Brain pericyte (primary cell): ENCODE measurements around the gene EML1.

Experiments used
- DNase-seq: peaks from one replicate; pipeline ENCODE4 v3.0.0-alpha.2; 2012; ENCODE audit warnings: low read depth, low spot score

The EML1 gene

DNA sequence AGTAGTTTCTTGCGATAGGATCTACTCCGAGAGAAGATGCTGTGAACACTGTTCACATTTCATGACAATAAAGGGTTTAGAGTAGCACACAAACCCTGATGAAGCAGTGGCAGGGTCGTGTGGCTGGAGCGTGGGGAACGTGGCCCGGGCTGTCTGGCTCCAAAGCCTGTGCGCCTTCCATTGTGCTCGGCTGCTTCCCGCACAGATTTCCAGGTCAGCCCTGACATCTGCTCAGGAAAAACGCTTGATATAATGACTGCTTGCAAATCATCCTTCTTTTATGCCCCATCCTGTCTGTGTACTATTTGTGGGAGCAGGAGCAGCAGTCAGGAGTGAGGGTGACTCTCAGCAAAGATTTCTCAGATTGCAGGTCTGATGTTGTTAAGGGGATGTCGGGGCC, 78.6 kb downstream of the EML1 start:
- DNase-seq: no peak

DNA sequence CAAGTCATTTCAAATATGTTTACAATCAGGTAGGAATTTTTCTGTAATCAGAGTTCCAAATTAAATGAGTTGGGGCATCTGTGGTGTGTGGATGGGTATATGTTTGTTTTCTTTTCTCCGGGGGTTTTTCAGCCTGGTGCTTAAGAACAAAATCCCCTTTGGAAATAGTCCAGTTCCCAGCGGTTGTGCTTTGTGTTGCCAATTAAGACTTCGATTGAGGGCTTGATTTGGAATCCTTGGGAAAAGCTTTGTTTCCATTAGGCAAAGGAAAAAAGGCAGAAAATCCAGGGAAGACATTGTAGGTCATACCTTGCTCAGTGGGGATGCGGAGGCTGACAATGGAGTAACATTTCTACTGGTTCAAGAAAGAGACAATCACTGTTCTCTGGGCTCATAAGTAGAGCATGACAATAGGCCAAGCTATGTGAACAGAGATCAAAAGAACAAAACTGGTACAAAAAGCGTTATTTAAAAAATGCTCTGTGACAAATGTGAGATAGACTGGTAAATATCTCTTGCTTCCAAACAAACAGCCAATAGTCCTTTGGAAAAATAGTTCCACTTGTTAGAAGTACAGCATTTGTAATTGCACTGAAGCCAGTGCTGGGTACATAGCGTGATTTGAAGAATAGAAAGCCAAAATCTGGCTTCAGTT, 79.7 kb downstream of the EML1 start:
- DNase-seq: no peak

DNA sequence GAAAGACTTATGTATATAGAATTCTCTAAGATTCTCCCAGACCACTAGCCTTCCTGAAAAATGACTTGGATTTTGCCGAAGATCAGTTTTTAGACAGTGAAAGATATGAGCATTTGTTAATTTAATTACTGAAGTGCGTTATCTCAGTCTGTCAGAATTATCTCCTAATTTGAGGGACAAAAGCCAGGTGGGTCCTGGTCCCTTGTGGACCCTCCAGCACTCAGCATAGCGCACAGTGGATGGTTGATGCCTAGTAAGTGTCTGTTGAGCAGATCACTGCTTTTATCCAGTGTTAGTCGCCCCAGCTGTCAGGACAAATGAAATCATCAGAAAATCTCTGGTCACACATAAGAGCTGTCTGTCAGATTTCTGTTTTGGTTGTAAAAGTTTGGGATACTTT, 80.4 kb downstream of the EML1 start:
- no peak for DNase-seq

DNA sequence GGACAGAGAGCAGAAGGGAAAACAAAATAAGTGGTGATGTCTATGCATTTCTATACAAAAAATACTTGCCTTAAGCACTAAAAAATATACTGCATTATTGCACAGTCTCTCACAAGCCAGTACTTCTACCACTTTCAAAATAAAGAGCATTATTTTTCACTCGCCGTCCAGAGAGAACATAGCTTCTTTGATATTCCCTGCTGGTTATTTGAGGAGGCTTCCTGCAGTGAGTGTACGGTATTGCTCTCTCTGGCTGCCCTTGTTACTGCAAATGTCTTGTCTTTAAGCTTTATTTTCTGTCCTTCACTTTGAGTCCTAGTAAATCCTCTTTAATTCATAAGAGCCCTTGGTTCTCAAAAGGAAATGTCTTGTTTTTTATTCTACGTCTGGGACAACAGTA, 81.1 kb downstream of the EML1 start:
- DNase-seq: peak; percentile 18

DNA sequence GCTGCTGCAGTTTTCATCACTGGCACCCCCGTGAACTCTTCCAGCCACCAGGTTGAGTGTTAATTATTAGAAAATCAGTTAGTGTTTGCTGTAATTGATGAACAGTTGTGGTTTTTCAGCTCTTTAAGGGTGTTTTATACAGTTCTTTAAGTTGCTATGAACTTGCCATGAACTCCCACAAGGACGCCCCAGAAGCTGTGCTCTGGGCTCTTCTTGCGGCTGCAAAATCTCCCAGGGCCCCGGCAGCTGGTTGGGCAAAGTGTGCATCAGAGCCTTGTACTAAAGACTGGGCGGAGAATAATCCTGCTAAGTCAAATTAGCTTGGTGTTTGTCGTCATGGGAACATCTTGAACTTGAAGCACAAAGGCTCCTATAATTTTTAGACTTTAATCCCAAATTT, 82.2 kb downstream of the EML1 start:
- no peak for DNase-seq

DNA sequence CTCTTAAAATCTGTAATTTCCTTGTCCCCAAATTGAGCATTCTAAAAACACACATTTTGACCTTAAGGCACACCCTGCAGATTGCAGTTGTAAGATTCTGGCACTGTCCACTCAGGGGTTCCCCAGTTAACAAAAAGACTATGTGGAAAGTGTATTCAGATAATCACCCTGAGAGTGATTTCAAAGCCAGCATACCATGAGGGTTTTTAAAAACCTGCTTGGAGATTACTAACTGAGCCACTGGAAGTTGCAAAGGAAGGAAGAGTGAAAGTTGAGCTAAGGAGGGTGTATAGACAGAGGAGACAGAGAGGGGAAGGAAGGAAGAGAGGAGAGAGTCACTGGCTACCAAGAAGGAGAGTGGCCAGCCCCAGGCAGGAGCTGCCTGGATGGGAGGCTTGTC, 82.6 kb downstream of the EML1 start:
- DNase-seq: no peak

DNA sequence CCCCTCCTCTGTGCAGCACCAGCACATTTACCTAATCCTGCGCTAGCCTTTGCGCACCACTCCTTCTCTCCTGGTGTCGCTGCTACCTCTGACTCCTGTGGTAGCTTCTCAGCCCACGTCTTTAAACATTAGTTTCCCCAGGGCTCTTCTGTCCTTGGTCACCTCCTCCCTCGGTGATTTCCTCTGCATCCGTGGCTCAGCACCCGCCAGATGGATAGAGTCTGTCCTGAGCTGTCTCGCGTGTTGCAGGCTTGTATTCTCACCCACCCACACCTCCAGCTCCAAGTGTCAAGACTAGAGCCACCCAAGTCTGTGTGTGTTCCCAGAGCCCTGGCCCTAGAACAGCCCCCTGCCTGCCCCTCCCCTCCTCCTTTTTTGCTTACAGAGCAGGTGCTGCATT, 83.2 kb downstream of the EML1 start:
- no peak for DNase-seq

DNA sequence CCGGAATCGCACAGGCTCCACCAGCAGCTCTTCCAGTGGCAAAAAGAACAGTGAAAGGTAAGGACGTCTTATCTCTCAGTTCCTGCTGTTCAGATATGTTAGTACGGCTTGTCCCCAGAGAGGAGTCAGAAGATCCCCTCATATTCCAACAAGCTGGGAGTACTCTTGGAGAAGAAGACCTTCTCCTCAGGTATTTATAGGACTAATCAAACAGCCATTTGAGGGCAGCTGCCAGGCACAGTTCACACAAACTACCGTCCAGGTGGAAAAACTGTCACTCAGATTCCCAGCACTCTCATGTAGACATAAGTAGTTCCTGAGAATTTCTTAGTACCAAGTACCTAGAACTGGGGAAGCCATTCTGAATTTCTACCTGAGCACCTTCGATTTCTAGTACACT, 85.3 kb downstream of the EML1 start:
- no peak for DNase-seq

DNA sequence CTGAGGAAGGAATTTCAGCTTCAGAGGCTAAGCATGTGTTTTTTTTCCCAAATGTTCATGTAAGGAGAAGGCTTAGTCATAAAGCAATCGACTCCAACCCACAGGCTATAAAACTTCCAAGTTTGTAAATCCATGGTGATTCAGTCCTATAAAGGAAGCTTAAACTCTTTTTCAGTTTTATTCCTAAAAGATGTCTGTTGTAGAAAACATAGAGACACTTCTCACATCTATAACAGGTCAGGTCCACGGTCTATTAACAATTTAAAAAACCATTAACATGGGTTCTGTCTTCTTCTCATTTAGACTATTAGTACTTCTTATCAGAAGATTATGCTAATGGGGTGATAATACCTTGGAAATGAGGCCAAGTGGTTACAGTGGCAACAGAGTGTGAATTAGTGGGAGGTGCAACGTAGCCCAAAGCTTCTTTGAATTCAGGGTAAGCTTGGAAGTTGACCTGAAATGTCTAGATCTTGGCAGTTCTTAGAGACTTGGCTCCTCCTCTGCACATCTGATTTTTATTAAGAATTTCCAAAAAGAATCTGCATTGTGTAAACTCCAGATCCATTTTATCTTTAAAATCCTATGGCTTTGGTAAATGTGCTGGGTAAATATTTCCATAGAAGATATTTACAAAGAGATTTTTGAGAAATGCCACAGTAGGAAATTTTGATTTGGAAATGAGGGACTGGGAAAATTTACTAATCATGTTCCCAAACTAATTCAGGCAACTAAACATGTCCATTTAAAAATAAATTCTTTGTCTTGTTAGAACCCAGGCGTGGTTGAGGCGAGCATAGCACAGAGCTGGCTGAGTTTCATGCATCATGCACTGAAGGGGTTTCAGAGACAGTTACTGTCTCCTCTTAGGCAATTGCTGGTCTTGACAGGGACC, 86.4 kb downstream of the EML1 start:
- DNase-seq: no peak

DNA sequence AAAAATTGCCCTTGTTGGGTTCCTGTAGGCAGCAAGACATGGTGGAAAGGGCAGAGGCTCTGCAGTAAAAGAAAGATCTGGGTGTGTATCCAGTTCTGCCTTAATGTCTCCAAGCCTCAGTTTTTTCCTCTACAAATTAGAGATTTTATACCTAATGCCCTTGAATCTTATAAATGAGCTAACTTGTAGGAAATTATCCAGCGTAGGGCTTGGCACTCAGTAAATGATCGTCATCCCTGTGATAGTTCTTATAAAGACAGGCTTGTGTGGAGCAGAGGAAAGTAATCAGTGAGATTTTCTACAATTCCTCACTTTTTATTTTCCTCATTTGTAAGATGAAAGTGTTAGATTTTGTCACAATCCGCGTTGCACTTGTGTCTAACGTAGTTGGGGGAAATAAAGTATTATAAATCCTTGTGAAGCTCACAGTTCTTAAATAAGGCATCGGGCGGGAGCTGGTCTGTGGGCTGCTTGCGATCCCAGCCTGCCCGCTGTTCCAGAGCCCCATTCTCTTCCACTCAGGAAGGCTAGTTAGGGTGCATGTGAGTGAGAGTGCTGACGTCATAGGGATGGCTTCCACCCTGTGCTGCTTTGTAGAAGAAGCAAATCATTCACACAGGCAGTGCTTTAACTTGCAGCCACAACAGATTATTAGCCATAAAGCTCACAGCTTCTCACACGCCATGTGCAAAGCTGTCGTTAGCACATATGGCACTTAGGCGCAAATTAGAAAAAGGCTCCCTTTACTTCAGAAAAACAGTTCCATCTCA, 87.6 kb downstream of the EML1 start:
- DNase-seq: no peak

DNA sequence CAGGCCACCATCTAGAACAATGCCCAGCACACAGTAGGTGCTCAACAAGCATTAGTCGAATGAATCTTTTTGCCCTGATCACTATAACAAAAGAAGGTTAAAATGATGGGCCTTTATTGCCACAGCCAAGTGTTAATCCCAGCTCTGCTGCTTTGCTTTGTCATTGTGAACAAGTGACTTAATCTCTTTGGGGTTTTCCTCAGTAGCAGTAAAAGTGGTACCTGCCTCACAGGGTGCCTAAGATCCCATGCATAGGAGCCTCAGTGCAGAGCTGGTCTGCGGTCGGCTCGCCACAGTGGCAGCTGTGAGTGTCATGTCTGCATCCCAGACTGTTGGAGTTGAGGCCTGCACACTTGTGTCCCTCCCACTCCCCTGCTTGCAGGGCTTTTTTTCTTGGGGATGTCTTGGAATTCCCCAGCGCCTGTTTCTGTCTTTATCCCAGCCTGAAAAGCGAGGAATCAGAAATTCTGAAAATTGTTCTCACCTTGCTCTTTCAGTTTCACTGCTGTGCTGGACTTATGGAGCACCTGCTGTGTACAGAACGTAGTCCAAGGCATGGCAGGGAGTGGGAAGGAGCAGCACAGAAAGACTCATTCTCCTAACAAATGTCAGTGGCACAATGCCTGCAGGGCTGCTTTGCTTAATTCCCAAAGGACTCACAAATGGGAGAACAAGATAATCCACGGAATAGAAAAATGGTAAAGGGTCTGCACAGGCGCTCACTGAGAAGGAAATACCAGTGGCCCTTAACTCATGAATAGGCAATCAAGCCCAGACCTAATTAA, 90.8 kb downstream of the EML1 start:
- no peak for DNase-seq

DNA sequence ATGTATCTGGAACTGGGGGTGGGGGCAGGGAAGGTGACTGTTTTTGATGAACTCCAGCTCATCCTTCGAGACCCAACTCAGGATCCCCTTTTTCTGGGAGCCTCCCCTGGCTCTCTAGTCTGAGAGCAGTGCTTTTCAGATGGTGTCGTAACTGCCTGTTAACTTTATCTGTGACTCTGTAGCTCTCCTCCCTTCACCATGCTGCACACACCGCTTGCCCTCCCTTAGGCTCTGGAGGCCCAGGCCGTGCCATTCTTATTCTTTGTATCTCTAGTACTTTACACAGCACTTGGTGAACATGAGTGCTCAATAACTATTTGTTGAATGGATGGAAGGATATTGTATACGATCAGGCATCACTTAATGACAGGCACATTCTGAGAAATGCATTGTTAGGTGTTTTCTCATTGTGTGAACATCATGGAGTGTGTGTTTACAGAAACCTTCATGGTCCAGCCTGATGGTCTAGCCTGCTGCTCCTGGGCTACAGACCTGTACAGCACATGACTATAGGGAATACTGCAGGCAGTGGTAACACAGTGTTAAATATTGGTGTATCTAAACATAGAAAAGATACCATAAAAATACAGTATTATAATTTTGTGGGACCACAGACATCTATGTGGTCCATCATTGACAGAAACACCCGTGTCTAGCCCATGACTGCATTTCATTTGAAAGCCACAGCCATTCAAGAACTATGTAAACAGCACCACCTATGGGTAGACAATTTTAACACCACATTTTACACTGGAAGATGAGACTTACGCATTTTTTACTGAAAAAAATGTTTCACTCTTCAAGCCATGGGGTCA, 91.8 kb downstream of the EML1 start:
- peak; percentile 26 for DNase-seq

DNA sequence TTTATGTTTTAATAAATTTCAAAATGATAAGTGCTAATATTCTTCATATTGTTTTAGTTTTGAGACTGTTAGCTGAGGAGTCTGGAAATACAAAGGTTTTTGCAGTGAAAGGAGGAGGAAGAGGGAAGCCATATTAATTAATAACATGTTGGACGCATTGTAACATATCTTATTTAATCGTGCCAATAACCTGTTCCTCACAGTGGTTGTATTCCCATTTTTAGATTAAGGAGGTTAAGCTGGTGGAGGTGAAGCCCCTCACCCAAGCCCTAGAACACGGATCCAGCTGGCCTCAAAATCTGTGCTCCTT, 92.4 kb downstream of the EML1 start:
- DNase-seq: no peak

DNA sequence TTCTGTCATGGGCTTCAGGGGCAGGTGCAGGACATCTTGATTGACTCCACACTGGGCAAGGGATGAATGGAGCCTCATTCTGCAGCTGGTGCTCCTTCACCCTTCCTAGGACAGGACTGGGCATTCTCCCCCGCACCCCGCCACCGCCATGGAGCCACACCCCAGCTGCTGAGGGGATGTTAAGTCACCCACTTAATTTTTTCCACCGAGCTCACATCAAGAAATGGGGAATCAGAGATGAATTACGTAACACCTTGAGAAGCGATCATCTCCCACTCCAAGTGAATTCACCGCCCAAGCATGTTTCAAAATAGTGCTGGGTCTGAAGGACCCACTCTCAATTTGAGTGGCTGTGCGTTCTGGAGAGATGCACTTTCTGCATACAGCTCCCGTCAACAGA, 94.2 kb downstream of the EML1 start:
- no peak for DNase-seq

DNA sequence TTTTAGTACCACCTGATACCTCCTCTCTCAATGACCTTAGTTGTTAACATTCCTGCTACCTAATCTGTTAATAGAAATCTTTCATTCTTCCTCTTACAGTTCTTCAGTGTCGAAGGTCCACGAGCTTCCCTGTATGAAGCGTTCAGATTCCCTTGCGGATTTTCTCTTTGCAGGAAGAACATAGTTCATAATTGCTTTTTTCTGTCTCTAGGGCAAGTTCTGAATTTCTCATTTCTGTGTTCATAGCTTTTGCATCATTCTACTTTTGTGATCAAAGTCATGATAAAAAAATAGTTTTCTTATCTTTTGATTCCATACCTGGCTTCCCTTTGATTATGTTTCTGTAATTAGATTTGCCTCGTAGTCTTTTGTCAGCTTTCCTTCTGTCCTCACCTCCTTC, 94.9 kb downstream of the EML1 start:
- no peak for DNase-seq

DNA sequence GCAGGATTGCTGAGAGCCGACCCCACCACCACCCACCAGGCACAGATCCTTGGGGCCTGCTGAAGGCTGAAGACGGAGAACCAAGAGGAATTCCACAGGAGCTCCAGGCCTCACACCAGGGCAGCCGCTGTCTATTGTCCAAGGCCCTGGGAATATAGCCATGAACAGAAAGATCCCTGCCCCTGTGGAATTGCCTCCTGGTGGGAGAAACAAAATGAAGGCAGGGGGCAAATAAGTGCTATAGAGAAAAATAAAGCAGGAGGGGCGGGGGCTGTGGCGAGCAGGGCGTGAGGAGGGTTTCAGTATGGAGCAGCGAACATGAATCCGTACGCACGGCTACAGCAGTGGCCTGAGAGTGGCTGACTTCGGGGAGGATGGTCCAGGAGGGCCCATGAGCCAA, 96.1 kb downstream of the EML1 start:
- DNase-seq: no peak

DNA sequence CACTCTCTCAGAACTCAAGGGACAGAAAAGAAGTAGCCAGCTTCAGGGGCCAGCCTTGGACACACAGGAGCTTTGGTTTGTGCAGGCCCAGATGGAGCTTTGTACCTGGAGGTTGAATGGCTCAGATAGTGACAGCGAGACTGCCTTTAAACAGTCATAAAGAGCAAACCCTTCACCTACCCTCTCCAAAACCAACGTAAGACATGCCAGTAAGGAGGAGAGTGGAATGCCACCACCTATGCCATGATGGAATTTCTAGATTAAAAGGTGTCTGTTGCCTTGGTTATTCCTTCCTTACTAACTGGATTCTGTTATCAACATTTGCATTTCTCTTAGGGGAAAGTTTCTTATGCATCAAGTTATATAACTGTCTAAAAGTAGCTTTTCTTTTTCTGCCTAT, 98.1 kb downstream of the EML1 start:
- no peak for DNase-seq

DNA sequence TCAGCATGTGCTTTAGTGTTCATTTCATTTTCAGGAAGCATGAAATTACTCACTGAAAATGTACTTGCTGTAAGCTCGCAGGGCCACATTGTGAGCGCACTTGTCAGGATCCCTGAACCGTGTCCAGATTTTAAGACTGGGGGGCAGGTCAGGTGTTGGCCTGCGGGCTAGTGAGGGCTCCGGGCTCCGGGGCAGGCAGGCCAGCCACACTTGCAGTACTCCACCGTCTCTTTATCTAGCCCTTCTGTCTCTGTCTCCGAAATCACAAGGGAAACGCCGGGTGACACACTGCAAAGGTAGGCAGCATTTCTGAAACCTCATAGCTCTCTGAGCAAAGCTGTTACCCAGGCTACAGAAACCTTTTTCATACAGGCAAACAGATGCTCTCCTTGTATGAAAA, 98.7 kb downstream of the EML1 start:
- DNase-seq: no peak

DNA sequence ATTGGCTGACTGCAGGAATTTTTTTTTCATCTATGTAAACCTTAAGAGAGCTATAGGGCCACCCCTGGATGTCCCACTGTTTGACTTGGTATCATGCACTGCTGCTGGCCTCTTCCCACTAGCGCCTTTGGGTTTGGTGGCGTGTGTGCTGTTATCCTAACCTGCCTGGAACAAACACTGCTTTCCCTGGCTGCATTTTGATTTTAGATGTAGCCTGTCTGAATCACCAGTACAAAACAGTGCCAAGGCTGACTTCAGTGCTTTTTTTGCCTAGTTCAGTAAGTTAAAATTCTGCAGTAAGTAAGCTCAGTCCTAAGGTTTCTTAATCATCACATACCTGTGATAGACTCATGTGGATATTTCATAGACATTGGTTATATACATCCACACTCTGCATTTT, 99.2 kb downstream of the EML1 start:
- DNase-seq: no peak

DNA sequence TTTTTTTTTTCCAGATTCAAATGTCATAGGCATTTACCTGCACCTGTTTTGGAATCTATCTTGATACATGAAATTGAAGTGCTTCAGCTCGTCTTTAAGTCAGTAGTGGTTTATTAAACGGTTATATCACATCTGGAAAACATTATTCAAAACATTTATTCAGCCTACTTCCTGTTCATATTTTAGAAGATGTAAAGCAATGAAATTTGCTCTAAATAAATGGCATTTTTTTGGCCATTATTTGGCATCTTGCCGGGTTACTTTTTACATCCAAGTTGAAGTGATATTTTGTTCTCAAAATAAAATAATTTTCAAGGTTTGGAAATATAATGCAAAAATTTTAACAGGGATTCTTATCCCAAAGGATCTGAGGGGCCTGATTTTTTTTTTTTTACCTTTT, 103.1 kb downstream of the EML1 start:
- no peak for DNase-seq

DNA sequence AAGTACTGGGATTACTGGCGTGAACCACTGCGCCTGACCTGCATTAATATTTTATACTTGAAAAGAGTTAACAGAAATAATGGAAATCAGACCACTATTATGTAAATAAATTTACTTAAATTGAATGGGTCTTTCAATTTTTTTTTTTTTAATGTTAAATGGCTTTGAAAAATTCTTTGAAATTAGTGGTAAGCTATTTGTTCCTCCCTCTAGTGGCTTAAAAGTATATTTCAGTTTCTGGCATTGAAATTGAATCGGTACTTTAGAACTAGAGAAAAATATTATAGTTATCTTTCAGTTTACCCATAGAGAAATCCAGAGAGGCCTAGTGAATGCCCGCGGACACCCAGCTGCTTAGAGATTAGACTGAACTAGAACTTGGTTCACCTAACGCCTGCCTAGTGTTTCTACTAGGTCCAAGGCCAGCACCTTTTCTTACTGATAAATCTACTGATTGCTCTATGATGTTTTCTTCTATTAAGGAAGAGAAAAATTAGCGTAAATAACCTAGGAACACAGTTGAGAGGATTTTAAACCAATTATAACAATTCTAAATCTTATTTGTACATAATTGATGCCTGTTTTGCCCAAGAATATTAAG, 106.5 kb downstream of the EML1 start:
- DNase-seq: no peak
